GM10248 (cell line): ENCODE measurements around the gene PIGM.

Source experiments
- CTCF ChIA-PET: fragments of 300-600 bp; sonication (Branson Sonifier 250); formaldehyde crosslinking; extraction: SDS; loops from one replicate; lab custom pipeline; 2021; ENCODE audit warnings: antibody characterized with exemption; lab: Yijun Ruan, JAX
- POLR2A ChIA-PET: fragments of 350-650 bp; sonication (Branson Sonifier 250); formaldehyde crosslinking; extraction: SDS; loops from one replicate; lab custom pipeline; 2020; ENCODE audit warnings: antibody characterized with exemption; lab: Yijun Ruan, JAX
- DNase-seq: peaks from one replicate; pipeline ENCODE4 v3.0.0; 2012; ENCODE audit errors: extremely low spot score
- CTCF ChIP-seq: IDR thresholded peaks from 2 replicates; pipeline ENCODE4 v1.5.1; 2012; ENCODE audit warnings: mild to moderate bottlenecking, low read depth; ENCODE audit errors: extremely low read depth, missing control alignments, control extremely low read depth

PIGM gene

GRCh38 chr1:159978107-159978398 lies 53.7 kb downstream of the PIGM start:
- TF ChIP-seq CTCF: no peak
- no peak for DNase-seq
- CTCF ChIA-PET: interaction anchor here (0.8 kb wide), 1 partner anchor 68 kb away, joined by 3 read pairs; no protein-coding TSS in a partner anchor
- POLR2A ChIA-PET: interaction anchor here (1.6 kb wide), 1 partner anchor 53 kb away, joined by 3 read pairs; the partner anchor contains the start of gene TAGLN2

- no peak for TF ChIP-seq CTCF
- ChIA-PET POLR2A (interaction anchor here (1.6 kb wide), 1 partner anchor 52 kb away, joined by 3 read pairs; the partner anchor contains the start of gene TAGLN2), CTCF (interaction anchor here (0.8 to 1.7 kb wide), 2 partner anchors 31 to 68 kb away, joined by 3 to 5 read pairs; no protein-coding TSS in a partner anchor)
- no peak for DNase-seq
Observed at GRCh38 chr1:159977364-159978106, 54.3 kb downstream of the PIGM start.
